B cell (primary cell): ENCODE results near the gene SMPDL3B.

Experiments
- EZH2 ChIP-seq: IDR thresholded peaks from 2 replicates; pipeline ENCODE4 v1.6.1; 2012; ENCODE audit warnings: borderline replicate concordance, low read depth, mild to moderate bottlenecking, moderate library complexity, low read length; ENCODE audit not compliant: insufficient read depth, poor library complexity, severe bottlenecking
- TF ChIP-seq, protein P1 (sequence below): fragments of 200-600 bp; IDR thresholded peaks from one replicate; pipeline ENCODE4 v1.8.0; 2022; ENCODE audit warnings: antibody characterized with exemption, mild to moderate bottlenecking

DNA sequence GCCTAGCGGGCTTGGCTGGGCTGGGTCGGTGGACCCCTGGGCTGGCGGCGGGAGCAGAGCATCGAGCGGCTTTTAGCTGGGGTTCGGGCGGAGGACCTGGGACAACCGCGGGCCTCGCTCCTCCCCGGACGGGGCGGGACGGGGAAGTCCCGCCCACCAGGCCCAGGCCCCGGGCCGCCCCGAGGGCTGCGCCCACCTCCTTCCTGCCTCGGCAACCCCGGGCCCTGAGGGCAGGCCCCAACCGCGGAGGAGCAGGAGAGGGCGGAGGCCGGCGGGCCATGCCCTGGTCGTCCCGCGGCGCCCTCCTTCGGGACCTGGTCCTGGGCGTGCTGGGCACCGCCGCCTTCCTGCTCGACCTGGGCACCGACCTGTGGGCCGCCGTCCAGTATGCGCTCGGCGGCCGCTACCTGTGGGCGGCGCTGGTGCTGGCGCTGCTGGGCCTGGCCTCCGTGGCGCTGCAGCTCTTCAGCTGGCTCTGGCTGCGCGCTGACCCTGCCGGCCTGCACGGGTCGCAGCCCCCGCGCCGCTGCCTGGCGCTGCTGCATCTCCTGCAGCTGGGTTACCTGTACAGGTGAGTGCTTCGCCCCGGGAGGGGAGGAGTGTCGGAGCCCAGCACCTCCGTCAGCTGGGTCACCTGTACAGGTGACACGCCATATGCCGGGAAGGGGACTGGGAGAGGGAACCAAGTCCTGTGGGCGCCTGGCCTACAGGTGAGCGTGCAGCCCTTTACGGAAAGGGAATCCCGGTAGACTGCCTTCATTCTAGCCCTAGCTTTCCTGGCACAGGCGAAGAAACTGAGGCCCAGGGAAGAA lies 25.2 kb downstream of the SMPDL3B start, which contains the start of gene XKR8:
- TF ChIP-seq, protein P1, sequence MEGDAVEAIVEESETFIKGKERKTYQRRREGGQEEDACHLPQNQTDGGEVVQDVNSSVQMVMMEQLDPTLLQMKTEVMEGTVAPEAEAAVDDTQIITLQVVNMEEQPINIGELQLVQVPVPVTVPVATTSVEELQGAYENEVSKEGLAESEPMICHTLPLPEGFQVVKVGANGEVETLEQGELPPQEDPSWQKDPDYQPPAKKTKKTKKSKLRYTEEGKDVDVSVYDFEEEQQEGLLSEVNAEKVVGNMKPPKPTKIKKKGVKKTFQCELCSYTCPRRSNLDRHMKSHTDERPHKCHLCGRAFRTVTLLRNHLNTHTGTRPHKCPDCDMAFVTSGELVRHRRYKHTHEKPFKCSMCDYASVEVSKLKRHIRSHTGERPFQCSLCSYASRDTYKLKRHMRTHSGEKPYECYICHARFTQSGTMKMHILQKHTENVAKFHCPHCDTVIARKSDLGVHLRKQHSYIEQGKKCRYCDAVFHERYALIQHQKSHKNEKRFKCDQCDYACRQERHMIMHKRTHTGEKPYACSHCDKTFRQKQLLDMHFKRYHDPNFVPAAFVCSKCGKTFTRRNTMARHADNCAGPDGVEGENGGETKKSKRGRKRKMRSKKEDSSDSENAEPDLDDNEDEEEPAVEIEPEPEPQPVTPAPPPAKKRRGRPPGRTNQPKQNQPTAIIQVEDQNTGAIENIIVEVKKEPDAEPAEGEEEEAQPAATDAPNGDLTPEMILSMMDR, result peak; percentile 48
- no peak for TF ChIP-seq EZH2
